Measurements from ENCODE around the gene H1-8.

The H1-8 gene

DNA sequence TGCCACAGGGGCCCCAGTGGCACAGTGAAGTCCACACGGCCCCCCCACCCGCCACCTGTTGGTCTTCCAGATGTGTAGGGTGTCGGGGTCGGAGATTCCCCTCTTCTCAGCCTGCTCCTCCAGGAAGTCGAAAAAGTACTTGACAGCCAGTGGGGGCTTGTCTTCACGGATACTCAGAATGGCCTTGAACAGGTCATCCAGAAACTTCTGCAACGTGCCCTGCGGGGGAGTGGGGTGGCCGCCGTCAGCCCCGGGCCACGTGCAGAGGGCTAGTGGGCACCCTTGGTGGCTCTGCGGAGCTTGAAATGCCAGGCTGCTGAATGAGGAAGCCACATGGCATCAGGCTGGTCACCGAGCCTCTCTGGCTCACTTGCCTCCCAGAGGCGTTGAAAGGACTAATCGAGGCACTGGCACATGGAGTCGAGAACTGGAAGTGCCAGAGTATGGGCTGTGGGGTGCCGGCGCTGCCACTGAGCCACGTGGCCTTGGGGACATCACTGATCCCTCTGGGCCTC lies 16.6 kb downstream of the H1-8 start:
- Histone ChIP-seq H3K36me3 (ENCODE audit: low read depth) (no peaks in the 10 kb centered on the region), H3K4me1 (ENCODE audit: insufficient read depth, poor library complexity, severe bottlenecking) (no peaks in the 10 kb centered on the region), H3K9me3 (ENCODE audit: severe bottlenecking) (no peaks in the 10 kb centered on the region), H3K27ac (ENCODE audit: poor library complexity, severe bottlenecking) (no peak overlapping the region), H3K4me3 (ENCODE audit: severe bottlenecking) (no peak overlapping the region), H3K27me3 (ENCODE audit: insufficient read depth, poor library complexity, severe bottlenecking) (no peaks in the 10 kb centered on the region)
- DNase-seq (ENCODE audit: low spot score) (no peak), ATAC-seq (ENCODE audit: low read depth) (no peak)
- TF ChIP-seq, protein P1, sequence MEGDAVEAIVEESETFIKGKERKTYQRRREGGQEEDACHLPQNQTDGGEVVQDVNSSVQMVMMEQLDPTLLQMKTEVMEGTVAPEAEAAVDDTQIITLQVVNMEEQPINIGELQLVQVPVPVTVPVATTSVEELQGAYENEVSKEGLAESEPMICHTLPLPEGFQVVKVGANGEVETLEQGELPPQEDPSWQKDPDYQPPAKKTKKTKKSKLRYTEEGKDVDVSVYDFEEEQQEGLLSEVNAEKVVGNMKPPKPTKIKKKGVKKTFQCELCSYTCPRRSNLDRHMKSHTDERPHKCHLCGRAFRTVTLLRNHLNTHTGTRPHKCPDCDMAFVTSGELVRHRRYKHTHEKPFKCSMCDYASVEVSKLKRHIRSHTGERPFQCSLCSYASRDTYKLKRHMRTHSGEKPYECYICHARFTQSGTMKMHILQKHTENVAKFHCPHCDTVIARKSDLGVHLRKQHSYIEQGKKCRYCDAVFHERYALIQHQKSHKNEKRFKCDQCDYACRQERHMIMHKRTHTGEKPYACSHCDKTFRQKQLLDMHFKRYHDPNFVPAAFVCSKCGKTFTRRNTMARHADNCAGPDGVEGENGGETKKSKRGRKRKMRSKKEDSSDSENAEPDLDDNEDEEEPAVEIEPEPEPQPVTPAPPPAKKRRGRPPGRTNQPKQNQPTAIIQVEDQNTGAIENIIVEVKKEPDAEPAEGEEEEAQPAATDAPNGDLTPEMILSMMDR (IDR thresholded peaks at IDR 0.05; ENCODE audit: poor library complexity, severe bottlenecking), result no peak

DNA sequence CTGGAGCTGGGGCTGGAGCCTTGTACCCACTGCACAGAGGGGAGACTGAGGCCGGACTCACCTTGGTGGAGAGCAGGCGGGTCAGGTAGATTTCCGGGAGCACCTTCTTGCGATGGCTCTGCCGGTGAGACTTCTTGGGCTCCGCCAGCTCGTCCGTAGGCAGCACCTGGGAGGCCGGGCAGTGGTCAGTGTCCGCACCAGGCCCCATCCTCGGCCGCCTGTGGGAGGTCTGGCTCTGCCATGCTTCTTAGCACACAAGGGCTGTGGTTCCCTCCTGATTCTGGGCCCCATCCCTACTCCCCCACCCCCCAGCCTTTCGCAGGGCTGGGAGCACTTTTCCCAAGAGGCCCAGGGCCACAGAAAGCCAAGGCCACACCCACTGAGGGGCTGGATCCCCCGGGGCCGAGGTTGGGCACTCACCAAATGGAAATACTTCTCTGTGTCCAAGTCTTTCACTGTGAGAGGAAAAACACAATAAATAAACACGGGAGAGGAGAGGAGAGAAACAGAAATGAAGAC lies 17.4 kb downstream of the H1-8 start:
- Histone ChIP-seq H3K9me3 (ENCODE audit: severe bottlenecking) (no peaks in the 10 kb centered on the region), H3K4me1 (ENCODE audit: insufficient read depth, poor library complexity, severe bottlenecking) (no peaks in the 10 kb centered on the region), H3K4me3 (ENCODE audit: severe bottlenecking) (no peak overlapping the region), H3K27me3 (ENCODE audit: insufficient read depth, poor library complexity, severe bottlenecking) (no peaks in the 10 kb centered on the region), H3K27ac (ENCODE audit: poor library complexity, severe bottlenecking) (no peak overlapping the region), H3K36me3 (ENCODE audit: low read depth) (no peaks in the 10 kb centered on the region)
- TF ChIP-seq, protein P1 (IDR thresholded peaks at IDR 0.05; ENCODE audit: poor library complexity, severe bottlenecking), result no peak
- ATAC-seq (ENCODE audit: low read depth), result no peak
- DNase-seq (ENCODE audit: low spot score), result no peak

DNA sequence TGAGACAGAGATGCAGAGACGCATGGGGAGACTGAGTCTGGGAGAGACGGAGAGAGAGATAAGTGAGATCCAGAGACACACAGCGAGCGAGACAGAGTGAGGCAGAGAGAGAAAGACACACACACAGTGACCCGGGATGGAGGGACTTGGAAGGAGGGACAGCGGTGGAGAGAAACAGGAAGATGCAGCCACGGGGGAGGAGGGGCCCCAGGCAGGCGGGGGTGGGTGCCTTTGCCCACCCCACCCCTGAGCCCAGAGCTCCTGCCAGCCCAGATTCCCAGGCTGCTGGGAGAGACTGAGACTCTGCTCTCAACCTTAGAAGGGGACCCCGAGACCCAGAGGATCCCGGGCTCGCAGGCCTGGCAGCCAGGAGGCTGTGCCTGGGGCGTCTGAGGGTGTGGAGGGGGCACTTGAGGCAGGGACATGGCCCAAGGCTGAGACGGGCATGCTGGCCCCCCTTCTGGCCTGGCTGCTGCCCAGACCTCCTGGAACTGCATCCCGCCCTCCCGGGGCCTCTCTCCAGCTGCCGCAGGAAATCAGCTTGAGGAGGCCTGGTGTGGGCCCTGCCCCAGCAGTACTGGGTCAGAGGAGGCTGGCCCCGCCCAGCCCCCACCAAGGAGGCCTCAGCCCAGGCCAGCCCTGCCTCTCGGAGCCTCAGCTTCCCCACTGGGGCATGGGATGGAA lies 18.1 kb downstream of the H1-8 start:
- Histone ChIP-seq H3K4me3 (ENCODE audit: severe bottlenecking) (no peak overlapping the region), H3K9me3 (ENCODE audit: severe bottlenecking) (no peaks in the 10 kb centered on the region), H3K27ac (ENCODE audit: poor library complexity, severe bottlenecking) (no peak overlapping the region), H3K36me3 (ENCODE audit: low read depth) (no peaks in the 10 kb centered on the region), H3K4me1 (ENCODE audit: insufficient read depth, poor library complexity, severe bottlenecking) (no peaks in the 10 kb centered on the region), H3K27me3 (ENCODE audit: insufficient read depth, poor library complexity, severe bottlenecking) (no peaks in the 10 kb centered on the region)
- ATAC-seq (ENCODE audit: low read depth) (0 out of 3 replicates have a peak, but pooled peaks have one; percentile 20), DNase-seq (ENCODE audit: low spot score) (no peak)
- TF ChIP-seq, protein P1 (IDR thresholded peaks at IDR 0.05; ENCODE audit: poor library complexity, severe bottlenecking), result no peak

DNA sequence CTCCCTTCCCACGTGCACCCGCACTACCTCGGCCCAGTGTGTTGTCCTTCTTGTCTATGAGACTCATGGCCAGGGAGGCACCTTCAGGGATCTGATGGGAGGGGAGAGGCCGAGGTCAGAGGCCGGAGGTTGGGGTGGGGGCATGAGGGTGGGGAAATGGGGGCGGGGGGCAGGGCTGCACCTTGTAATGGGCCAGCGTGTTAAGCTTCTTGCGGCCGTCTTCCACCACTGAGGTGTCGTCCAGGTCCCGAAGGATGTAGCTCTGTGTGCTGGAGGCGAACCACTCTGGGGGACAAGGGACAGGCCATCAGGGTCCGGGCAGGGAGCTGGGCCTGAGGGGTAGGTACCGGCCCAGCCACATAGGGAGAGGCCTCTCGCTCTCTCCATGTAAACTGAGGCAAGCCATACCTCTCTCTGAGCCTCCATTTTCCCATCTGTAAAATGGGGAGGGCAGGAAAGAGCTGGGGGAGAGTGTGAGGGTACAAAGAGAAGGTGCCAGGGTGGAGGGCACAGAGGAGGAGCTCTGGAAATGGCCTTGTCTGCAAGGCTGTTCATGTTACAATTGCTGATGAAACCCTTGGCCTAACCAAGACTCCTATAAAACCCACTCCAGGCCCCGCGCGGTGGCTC lies 18.8 kb downstream of the H1-8 start:
- Histone ChIP-seq H3K36me3 (ENCODE audit: low read depth) (no peaks in the 10 kb centered on the region), H3K27ac (ENCODE audit: poor library complexity, severe bottlenecking) (no peak overlapping the region), H3K4me1 (ENCODE audit: insufficient read depth, poor library complexity, severe bottlenecking) (no peaks in the 10 kb centered on the region), H3K9me3 (ENCODE audit: severe bottlenecking) (no peaks in the 10 kb centered on the region), H3K27me3 (ENCODE audit: insufficient read depth, poor library complexity, severe bottlenecking) (no peaks in the 10 kb centered on the region), H3K4me3 (ENCODE audit: severe bottlenecking) (no peak overlapping the region)
- no peak for ATAC-seq (ENCODE audit: low read depth)
- TF ChIP-seq, protein P1 (IDR thresholded peaks at IDR 0.05; ENCODE audit: poor library complexity, severe bottlenecking), result no peak
- DNase-seq (ENCODE audit: low spot score), result no peak

Data from RWPE2 (cell line).